ENCODE results near the gene HSPBP1. TPM values are rescaled to one million over a fixed set of nuclear protein-coding genes. Genes with fewer than 3 reads are reported as not detected.
A peak's percentile ranks its signal among the peaks of the same experiment; 100 is the strongest.

Gene HSPBP1
- total and polyA plus RNA-seq, 4 donors: 19.3 to 62.2 (median 51.7) TPM

DNA sequence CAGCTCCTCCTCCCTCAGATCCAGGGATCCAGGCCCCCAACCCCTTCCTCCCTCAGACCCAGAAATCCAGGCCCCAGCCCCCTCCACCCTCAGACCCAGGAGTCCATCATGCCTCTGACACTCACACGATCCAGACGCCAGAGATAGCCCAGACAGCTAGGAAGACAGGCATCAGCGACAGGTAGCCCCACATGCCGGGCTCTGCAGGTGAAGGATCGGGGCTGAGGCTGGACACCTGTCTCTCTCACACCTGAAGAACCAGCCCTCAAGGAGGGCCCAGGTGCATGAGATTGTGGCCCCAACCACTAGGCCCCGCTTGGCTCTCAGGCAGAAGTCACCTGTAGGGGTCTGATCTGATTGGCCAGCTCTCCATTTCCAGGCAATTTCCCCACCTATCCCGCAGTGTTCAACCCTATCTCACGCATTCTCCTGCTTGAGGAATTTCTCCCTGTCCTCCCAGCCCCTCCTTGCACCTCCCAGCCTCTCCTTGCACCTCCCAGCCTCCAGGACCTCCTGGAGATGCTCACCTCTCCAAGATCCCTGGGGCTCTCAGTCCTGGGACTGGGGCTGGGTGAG, 41.0 kb upstream of the HSPBP1 start:
- ATAC-seq (ENCODE audit: insufficient read depth, low FRiP score) (no peak), DNase-seq (no peak)
- Histone ChIP-seq H3K4me1 (ENCODE audit: control insufficient read depth in 5 of 5, insufficient read depth in 5 of 5, low read length in 5 of 5) (no peaks in the 10 kb centered on the region), H3K4me3 (no peak overlapping the region), H3K27me3 (ENCODE audit: control insufficient read depth in 3 of 3, insufficient read depth in 3 of 3, low read length in 2 of 3) (no peaks in the 10 kb centered on the region), H3K27ac (ENCODE audit: low read depth in 1 of 2, low read length in 1 of 2) (no peak overlapping the region), H3K36me3 (ENCODE audit: control insufficient read depth in 4 of 4, insufficient read depth in 4 of 4, low read length in 4 of 4) (peaks cover 0 to 6% (median 0%) of the 10 kb centered on the region in 4 donors), H3K9ac (ENCODE audit: insufficient read depth in 1 of 2, low read length in 2 of 2) (no peak overlapping the region), H3K9me3 (ENCODE audit: control insufficient read depth in 4 of 4, insufficient read depth in 3 of 4, low read length in 3 of 4) (peaks cover 0 to 2% (median 0%) of the 10 kb centered on the region in 4 donors)
- TF ChIP-seq, protein P1, sequence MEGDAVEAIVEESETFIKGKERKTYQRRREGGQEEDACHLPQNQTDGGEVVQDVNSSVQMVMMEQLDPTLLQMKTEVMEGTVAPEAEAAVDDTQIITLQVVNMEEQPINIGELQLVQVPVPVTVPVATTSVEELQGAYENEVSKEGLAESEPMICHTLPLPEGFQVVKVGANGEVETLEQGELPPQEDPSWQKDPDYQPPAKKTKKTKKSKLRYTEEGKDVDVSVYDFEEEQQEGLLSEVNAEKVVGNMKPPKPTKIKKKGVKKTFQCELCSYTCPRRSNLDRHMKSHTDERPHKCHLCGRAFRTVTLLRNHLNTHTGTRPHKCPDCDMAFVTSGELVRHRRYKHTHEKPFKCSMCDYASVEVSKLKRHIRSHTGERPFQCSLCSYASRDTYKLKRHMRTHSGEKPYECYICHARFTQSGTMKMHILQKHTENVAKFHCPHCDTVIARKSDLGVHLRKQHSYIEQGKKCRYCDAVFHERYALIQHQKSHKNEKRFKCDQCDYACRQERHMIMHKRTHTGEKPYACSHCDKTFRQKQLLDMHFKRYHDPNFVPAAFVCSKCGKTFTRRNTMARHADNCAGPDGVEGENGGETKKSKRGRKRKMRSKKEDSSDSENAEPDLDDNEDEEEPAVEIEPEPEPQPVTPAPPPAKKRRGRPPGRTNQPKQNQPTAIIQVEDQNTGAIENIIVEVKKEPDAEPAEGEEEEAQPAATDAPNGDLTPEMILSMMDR (IDR thresholded peaks at IDR 0.05; ENCODE audit: control extremely low read depth, extremely low read depth): no peak
- 83 to 91% methylated on average over 8 of the region's 8 CpGs for WGBS, 2 donors

DNA sequence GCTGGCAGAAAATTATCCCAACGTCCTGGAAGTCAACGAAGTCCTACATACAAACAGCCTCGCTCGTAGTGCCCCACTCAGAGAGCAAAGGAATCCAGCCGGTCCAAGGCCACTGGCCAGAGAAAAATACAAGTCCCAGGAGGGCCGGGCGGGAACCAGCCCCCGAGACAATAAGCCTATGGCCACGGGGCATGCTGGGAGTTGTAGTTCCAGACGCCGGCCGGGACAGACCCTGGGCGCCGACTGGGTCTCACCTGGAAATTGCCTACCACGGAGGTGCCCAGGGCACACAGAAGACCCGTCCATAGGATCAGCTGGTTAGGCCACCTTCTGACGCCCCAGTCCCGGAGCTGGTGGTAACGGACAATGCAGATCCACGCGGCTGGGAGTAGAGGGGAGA, 39.9 kb upstream of the HSPBP1 start:
- no peak overlapping the region for H3K9ac ChIP-seq (ENCODE audit: insufficient read depth in 1 of 2, low read length in 2 of 2)
- H3K9me3 ChIP-seq (ENCODE audit: control insufficient read depth in 4 of 4, insufficient read depth in 3 of 4, low read length in 3 of 4): peaks cover 0 to 2% (median 0%) of the 10 kb centered on the region in 4 donors
- no peak overlapping the region for H3K4me3 ChIP-seq
- H3K36me3 ChIP-seq (ENCODE audit: control insufficient read depth in 4 of 4, insufficient read depth in 4 of 4, low read length in 4 of 4): peaks cover 0 to 6% (median 0%) of the 10 kb centered on the region in 4 donors
- peak; percentile 44 to 73 (median 55) for DNase-seq
- H3K27ac ChIP-seq (ENCODE audit: low read depth in 1 of 2, low read length in 1 of 2): no peak overlapping the region
- ATAC-seq (ENCODE audit: insufficient read depth, low FRiP score): no peak
- TF ChIP-seq, protein P1 (IDR thresholded peaks at IDR 0.05; ENCODE audit: control extremely low read depth, extremely low read depth): no peak
- no peaks in the 10 kb centered on the region for H3K4me1 ChIP-seq (ENCODE audit: control insufficient read depth in 5 of 5, insufficient read depth in 5 of 5, low read length in 5 of 5)
- WGBS, 2 donors: 25 to 69% methylated on average over 21 of the region's 21 CpGs
- H3K27me3 ChIP-seq (ENCODE audit: control insufficient read depth in 3 of 3, insufficient read depth in 3 of 3, low read length in 2 of 3): no peaks in the 10 kb centered on the region

DNA sequence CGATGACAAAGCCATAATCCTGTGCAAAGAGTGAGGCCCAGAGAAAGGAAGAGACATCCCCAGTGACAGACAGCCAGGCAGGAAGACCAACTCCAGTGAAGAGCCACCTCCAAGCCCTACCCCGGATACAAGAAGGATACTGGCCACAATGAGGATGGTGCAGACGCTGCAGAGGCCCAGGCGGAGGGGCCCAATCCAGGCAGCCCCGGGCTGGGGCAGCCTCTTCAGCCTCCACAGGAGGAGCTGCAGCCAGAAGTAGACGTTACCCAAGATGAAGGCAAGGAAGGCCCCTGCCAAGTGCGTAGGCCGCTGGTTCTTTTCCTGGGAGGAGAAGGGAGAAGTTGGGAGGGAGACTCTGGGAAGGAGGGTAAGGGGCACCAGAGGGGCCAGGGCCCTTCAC, 36.7 kb upstream of the HSPBP1 start:
- Histone ChIP-seq H3K27me3 (ENCODE audit: control insufficient read depth in 3 of 3, insufficient read depth in 3 of 3, low read length in 2 of 3) (no peaks in the 10 kb centered on the region), H3K4me1 (ENCODE audit: control insufficient read depth in 5 of 5, insufficient read depth in 5 of 5, low read length in 5 of 5) (no peaks in the 10 kb centered on the region), H3K36me3 (ENCODE audit: control insufficient read depth in 4 of 4, insufficient read depth in 4 of 4, low read length in 4 of 4) (peaks cover 0 to 6% (median 0%) of the 10 kb centered on the region in 4 donors), H3K9me3 (ENCODE audit: control insufficient read depth in 4 of 4, insufficient read depth in 3 of 4, low read length in 3 of 4) (peaks cover 0 to 2% (median 0%) of the 10 kb centered on the region in 4 donors), H3K4me3 (no peak overlapping the region), H3K27ac (ENCODE audit: low read depth in 1 of 2, low read length in 1 of 2) (no peak overlapping the region), H3K9ac (ENCODE audit: insufficient read depth in 1 of 2, low read length in 2 of 2) (no peak overlapping the region)
- TF ChIP-seq, protein P1 (IDR thresholded peaks at IDR 0.05; ENCODE audit: control extremely low read depth, extremely low read depth): no peak
- WGBS, 2 donors: 85% methylated on average over 8 of the region's 8 CpGs
- no peak for ATAC-seq (ENCODE audit: insufficient read depth, low FRiP score)
- no peak for DNase-seq
